Measurements from ENCODE around the gene NIPBL.
"Not testable (repeated sequence)": the region's sequence is repeated elsewhere in the genome, so short reads cannot be mapped to it uniquely, and the experiment has no call there.

NIPBL gene

DNA sequence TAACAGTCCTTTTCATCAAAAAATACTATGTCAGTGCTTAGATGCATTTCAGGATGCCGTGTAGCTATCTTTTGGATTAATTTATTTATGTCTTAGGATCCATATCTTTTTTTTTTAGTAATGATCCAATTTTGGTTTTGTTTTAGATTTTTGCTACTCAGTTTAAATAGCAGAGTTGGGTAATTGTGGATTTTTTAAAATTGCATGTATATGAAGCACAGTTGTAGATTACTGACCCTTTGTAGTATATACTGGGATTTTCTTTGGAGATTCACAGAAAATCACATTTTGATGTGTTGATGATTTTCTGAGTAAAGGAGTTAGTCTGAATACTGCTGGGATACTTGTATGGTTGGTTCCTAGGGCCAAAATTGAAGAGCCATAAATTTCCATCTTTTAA lies 111.8 kb downstream of the NIPBL start:
- Mint-ChIP-seq H3K36me3 (peaks cover 17% of the 10 kb centered on the region), H3K9me3 (no peaks in the 10 kb centered on the region), H3K27ac (no peak overlapping the region), H3K4me1 (peaks cover 7% of the 10 kb centered on the region), H3K4me3 (no peak overlapping the region), H3K27me3 (no peaks in the 10 kb centered on the region)
- no peak for ATAC-seq

DNA sequence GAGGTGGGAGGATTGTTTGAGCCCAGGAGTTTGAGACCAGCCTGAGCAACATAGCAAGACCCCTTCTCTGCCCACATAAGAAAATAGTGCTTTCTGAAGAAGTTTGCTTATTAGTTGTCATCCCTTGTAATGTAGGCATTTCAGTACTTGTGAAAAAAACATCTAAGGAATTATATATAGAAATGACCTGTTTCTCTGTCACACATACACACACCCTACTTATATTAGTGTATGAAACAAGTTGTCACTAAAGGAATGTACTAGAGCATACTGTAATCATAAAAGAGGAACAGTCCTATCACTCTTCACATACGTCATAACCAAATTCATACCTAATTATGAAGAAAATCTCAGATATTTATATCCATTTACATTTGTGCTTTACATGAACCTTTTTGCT lies 122.0 kb downstream of the NIPBL start:
- ATAC-seq: no peak
- Mint-ChIP-seq H3K4me3 (no peak overlapping the region), H3K27me3 (no peaks in the 10 kb centered on the region), H3K27ac (no peak overlapping the region), H3K4me1 (no peaks in the 10 kb centered on the region), H3K9me3 (no peaks in the 10 kb centered on the region), H3K36me3 (peaks cover 43% of the 10 kb centered on the region)

DNA sequence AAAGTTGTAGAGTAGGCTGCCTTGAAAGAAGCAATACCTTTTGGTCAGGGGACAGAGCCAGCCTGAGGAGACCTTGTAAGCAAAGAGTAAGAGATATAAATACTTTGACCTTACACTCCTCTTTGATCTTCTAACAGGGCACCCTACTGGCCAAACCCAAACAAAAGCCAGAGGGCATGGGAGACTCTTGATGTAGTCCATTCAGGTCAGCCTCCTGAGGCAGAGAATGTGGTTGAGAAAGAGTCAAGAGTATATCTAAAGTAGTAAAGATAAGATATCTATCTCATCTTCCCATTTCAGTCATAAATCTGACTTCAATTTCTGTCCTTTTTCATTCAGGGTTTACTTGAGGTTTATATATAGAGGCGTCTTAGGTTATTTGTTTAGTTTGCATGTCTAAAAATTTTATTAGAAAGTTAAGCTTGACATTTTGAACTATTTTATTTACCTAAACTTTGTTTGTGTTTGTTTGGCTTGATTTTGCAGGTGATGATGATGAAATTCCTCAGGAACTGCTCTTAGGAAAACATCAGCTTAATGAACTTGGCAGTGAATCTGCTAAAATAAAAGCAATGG lies 125.7 kb downstream of the NIPBL start:
- ATAC-seq: no peak
- no peaks in the 10 kb centered on the region for H3K4me1 Mint-ChIP-seq
- H3K36me3 Mint-ChIP-seq: peaks cover 32% of the 10 kb centered on the region
- no peaks in the 10 kb centered on the region for H3K27me3 Mint-ChIP-seq
- H3K27ac Mint-ChIP-seq: no peak overlapping the region
- no peaks in the 10 kb centered on the region for H3K9me3 Mint-ChIP-seq
- no peak overlapping the region for H3K4me3 Mint-ChIP-seq

DNA sequence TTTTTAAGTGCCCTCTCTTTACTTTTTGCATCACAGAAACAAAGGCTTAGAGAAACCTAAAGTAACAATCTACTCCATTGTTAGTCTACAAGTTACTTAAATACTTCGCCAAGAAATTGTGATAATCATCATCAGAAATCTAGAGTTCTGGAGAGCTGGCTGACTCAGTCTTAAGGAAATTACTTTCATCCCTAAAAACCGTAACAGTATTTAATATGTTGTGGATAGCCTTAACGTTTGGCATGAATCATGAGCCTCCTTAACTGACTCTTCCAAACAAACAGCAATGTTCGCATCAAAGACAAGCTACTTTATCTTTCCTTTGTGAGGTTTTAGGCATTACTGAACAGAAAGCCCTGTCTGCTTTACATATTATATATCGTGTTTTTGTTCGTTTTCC lies 128.7 kb downstream of the NIPBL start:
- no peaks in the 10 kb centered on the region for H3K4me1 Mint-ChIP-seq
- no peak overlapping the region for H3K27ac Mint-ChIP-seq
- no peak overlapping the region for H3K4me3 Mint-ChIP-seq
- no peaks in the 10 kb centered on the region for H3K27me3 Mint-ChIP-seq
- H3K36me3 Mint-ChIP-seq: peaks cover 20% of the 10 kb centered on the region
- no peaks in the 10 kb centered on the region for H3K9me3 Mint-ChIP-seq
- ATAC-seq: no peak

DNA sequence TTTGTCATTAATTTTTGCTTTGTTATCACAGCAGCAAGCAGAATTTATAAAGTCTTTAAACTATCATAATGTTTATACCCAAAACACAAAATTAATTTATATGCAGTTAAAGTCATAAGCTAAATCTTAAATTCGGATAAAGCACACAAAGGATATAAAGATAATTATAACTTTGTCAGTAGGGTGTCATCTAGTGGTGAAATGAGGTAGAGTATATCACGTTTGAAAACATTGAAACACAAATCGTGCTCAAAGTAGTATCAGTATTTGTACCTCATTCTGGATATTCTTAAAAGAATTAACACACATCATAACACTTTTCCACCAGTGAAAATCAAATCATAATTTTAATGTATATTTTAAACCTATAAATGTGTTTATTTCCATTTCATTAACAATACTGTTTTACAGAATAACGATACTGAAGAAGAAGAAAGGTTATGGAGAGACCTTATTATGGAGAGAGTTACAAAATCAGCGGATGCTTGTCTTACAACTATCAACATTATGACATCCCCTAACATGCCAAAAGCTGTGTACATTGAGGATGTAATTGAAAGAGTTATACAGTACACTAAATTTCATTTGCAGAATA lies 129.5 kb downstream of the NIPBL start:
- Mint-ChIP-seq H3K9me3 (no peaks in the 10 kb centered on the region), H3K4me3 (no peak overlapping the region)
- no peak for ATAC-seq

DNA sequence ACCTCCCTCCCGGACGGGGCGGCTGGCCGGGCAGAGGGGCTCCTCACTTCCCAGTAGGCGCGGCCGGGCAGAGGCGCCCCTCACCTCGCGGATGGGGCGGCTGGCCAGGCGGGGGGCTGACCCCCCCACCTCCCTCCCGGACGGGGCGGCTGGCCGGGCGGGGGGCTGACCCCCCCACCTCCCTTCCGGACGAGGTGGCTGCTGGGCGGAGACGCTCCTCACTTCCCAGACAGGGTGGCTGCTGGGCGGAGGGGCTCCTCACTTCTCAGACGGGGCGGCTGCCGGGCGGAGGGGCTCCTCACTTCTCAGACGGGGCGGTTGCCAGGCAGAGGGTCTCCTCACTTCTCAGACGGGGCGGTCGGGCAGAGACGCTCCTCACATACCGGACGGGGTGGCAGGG lies 136.6 kb downstream of the NIPBL start:
- not testable (repeated sequence) for H3K27me3 Mint-ChIP-seq, H3K4me3 Mint-ChIP-seq, H3K27ac Mint-ChIP-seq, ATAC-seq, H3K4me1 Mint-ChIP-seq, H3K9me3 Mint-ChIP-seq
- H3K36me3 Mint-ChIP-seq: peaks cover 39% of the 10 kb centered on the region

More for the DNA sequence above, 129.5 kb downstream of the NIPBL start:
- peaks cover 20% of the 10 kb centered on the region for H3K36me3 Mint-ChIP-seq
- H3K27ac Mint-ChIP-seq: no peak overlapping the region
- H3K27me3 Mint-ChIP-seq: no peaks in the 10 kb centered on the region
- no peaks in the 10 kb centered on the region for H3K4me1 Mint-ChIP-seq

DNA sequence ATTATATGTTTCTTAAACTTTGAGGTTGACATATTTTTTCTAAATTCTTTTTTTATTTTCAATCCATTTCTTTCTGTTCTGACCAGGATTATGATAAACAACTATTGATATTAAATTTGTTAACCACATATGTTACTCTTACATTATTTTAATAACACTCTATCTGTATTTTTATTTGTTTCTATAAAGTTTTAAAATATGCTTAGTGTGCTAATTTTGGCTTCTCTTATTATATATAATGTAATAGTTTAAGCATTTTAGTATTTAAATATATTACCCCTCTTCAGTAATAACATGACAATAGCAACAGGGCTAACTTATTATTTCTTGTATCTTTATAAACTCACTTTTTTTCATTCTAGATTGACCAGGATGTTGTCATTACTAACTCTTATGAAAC lies 137.8 kb downstream of the NIPBL start:
- no peak overlapping the region for H3K27ac Mint-ChIP-seq
- H3K9me3 Mint-ChIP-seq: no peaks in the 10 kb centered on the region
- H3K4me3 Mint-ChIP-seq: no peak overlapping the region
- ATAC-seq: no peak
- H3K4me1 Mint-ChIP-seq: no peaks in the 10 kb centered on the region
- H3K36me3 Mint-ChIP-seq: peaks cover 42% of the 10 kb centered on the region
- H3K27me3 Mint-ChIP-seq: no peaks in the 10 kb centered on the region

DNA sequence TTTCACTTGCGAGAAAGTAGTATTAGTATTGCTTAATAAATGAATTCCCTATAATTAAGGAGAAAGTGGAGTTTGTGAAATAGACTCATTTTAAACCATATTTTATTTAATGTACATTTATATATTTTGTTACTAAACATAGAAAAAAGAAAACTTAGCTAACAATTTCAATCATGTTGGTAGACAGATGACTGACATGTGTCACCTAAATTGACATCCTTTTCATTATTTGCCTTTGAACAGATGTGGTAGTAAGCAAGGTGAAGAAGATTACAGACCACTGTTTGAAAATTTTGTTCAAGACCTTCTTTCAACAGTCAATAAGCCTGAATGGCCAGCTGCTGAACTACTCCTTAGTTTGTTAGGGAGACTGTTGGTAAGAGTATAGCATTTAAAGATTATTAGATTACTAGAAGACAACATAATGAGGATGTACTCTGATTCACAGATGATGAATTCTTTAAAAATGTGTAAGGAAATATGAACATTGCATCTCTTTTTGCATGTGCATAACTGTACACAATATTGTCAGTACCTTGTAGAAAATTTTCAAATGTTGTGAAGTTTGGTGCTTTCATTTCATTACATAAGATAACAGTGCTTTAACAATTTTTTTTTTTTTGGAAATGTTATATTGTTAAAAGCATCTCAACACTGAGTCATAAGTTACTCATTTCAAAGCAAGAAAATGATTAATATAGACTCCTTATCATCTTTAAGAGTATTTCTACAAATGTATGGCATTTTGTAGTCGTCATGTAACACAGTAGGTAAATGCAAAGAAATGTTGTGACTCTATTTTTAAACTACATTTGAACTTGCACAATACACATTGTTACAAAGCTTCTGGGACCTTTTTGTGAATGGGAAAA lies 139.5 kb downstream of the NIPBL start:
- H3K27ac Mint-ChIP-seq: no peak overlapping the region
- H3K36me3 Mint-ChIP-seq: peaks cover 42% of the 10 kb centered on the region
- no peaks in the 10 kb centered on the region for H3K4me1 Mint-ChIP-seq
- no peaks in the 10 kb centered on the region for H3K27me3 Mint-ChIP-seq
- ATAC-seq: no peak
- H3K9me3 Mint-ChIP-seq: no peaks in the 10 kb centered on the region
- H3K4me3 Mint-ChIP-seq: no peak overlapping the region

DNA sequence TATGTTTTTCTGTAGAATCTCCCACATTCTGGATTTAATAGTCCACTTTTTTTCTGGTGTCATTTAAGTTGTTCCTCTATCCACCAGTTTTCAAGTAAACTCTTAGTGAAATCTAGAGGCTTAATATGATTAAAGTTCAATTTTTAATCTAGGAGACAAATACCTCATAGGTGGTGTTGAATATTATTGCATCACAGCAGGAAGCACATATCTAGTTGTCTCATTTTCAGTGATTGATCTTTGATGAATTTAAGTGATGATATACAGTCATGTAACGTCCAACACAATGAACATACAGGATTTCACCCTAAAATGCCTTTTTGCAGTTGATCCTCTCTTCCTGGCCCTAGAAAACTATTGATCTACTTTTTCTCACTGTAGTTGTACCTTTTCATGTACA lies 152.3 kb downstream of the NIPBL start:
- H3K4me3 Mint-ChIP-seq: no peak overlapping the region
- ATAC-seq: no peak
- no peaks in the 10 kb centered on the region for H3K27me3 Mint-ChIP-seq
- peaks cover 49% of the 10 kb centered on the region for H3K36me3 Mint-ChIP-seq
- no peaks in the 10 kb centered on the region for H3K4me1 Mint-ChIP-seq
- H3K9me3 Mint-ChIP-seq: no peaks in the 10 kb centered on the region
- H3K27ac Mint-ChIP-seq: no peak overlapping the region

DNA sequence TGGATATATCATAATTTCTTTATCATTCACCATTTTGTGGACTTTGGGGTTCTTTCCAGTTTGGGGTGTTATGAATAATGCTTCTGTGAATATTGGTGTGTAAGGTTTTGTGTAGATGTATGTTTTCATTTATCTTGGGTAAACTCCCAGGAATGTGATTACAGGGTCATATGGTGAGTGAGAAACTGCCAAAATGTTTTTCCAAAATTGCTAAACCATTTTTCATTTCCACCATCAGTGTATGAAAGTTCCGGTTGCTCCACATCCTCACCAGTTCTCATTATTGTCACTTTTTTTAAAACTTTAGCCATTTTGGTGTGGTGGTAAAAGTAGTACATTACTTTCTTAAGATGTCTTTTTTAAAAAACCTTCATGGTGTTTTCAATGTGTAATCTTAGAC lies 152.9 kb downstream of the NIPBL start:
- ATAC-seq: no peak
- H3K4me3 Mint-ChIP-seq: no peak overlapping the region
- H3K9me3 Mint-ChIP-seq: no peaks in the 10 kb centered on the region
- H3K4me1 Mint-ChIP-seq: no peaks in the 10 kb centered on the region
- H3K27me3 Mint-ChIP-seq: no peaks in the 10 kb centered on the region
- no peak overlapping the region for H3K27ac Mint-ChIP-seq
- peaks cover 53% of the 10 kb centered on the region for H3K36me3 Mint-ChIP-seq

DNA sequence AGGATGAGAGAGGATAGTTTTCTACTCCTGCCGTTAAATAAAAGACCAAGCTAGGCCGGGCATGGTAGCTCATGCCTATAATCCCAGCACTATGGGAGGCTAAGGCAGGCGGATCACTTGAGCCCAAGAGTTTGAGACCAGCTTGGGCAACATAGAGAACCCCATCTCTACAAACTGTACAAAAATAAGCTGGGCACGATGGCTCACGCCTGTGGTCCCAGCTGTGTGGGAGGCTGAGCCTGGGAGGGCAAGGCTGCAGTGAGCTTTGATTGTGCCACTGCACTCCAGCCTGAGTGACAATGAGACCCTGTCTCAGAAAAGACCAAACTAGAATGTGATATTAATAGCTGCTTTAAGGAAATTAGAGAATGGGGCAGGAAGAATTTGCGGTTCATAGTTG lies 158.4 kb downstream of the NIPBL start:
- ATAC-seq: no peak
- Mint-ChIP-seq H3K27me3 (no peaks in the 10 kb centered on the region), H3K36me3 (peaks cover 41% of the 10 kb centered on the region), H3K9me3 (no peaks in the 10 kb centered on the region), H3K4me3 (no peak overlapping the region), H3K4me1 (no peaks in the 10 kb centered on the region), H3K27ac (no peak overlapping the region)

DNA sequence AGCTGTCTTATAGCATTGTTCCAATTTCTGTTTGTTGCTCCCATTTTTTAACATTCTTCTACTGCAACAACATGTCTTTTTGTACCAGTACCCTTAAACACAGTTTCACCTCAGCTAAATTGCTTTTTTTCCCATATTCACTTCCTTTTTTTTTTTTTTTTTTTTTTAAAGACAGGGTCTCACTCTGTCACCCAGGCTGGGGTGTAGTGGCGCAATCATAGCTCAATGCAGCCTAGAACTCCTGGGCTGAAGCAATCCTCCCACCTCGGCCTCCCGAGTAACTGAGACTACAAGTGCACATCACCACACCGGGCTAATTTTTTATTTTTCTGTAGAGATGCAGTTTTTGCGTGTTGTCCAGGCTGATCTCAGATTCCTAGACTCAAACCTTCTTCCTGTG lies 161.3 kb downstream of the NIPBL start:
- no peak overlapping the region for H3K27ac Mint-ChIP-seq
- no peaks in the 10 kb centered on the region for H3K4me1 Mint-ChIP-seq
- no peak overlapping the region for H3K4me3 Mint-ChIP-seq
- H3K27me3 Mint-ChIP-seq: no peaks in the 10 kb centered on the region
- peaks cover 22% of the 10 kb centered on the region for H3K36me3 Mint-ChIP-seq
- no peaks in the 10 kb centered on the region for H3K9me3 Mint-ChIP-seq
- no peak for ATAC-seq

DNA sequence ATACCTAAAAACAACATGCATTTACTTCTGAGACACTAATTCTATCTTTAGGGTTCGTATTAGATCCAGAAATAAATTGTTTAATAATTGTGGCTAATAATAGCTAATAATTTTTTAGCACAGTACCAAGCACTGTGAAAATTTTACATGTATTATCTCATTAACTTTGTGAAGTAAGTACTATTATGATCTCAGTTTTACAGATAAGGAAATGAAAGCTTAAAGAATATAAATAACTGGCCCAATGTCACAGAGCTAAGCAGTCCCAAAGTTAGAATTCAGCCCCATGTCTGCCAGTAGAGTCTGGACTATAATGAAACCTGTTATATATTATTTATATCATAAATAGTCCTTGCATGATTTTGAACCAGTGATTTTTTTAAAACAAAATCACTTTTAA lies 163.3 kb downstream of the NIPBL start:
- ATAC-seq: no peak
- H3K4me1 Mint-ChIP-seq: no peaks in the 10 kb centered on the region
- no peak overlapping the region for H3K27ac Mint-ChIP-seq
- no peaks in the 10 kb centered on the region for H3K27me3 Mint-ChIP-seq
- peaks cover 9% of the 10 kb centered on the region for H3K36me3 Mint-ChIP-seq
- H3K9me3 Mint-ChIP-seq: no peaks in the 10 kb centered on the region
- no peak overlapping the region for H3K4me3 Mint-ChIP-seq

DNA sequence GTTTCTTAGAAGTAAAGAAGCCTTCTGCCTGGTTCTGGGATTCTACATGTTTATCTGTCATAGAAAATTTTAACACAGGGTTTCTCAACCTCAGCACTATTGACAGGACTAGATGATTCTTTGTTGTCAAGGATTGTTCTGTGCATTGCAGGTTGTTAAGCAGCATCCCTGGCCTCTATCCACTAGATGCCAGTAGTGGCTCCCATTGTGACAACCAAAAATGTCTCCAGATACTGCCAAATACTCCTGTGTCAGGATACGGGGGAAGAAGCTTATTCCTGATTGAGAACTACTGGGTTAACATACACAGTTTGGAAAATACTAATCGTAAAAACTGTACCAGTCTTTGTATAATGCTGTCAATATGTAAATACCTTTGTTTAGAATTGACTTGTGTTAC lies 167.1 kb downstream of the NIPBL start:
- Mint-ChIP-seq H3K4me1 (no peaks in the 10 kb centered on the region), H3K27ac (no peak overlapping the region), H3K36me3 (peaks cover 6% of the 10 kb centered on the region), H3K4me3 (no peak overlapping the region), H3K27me3 (no peaks in the 10 kb centered on the region), H3K9me3 (no peaks in the 10 kb centered on the region)
- ATAC-seq: no peak

DNA sequence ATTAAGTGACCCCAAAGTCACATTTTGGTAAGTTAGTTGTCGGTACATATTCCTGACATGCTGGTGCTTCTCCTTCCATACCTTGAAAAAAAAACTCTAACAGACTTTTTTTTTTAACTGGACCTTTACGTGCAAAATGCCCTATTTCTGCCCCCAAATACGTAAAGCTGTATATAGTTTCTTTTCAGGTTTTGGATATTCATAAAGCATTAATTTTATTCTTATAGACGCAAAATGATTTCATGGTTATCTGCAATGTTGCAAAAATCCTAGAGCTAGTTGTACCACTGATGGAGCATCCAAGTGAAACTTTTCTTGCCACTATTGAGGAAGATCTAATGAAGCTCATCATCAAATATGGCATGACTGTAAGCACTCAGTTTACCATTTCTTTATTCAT lies 167.6 kb downstream of the NIPBL start:
- H3K27me3 Mint-ChIP-seq: no peaks in the 10 kb centered on the region
- peaks cover 11% of the 10 kb centered on the region for H3K36me3 Mint-ChIP-seq
- ATAC-seq: no peak
- H3K9me3 Mint-ChIP-seq: no peaks in the 10 kb centered on the region
- H3K4me3 Mint-ChIP-seq: no peak overlapping the region
- no peaks in the 10 kb centered on the region for H3K4me1 Mint-ChIP-seq
- H3K27ac Mint-ChIP-seq: no peak overlapping the region

DNA sequence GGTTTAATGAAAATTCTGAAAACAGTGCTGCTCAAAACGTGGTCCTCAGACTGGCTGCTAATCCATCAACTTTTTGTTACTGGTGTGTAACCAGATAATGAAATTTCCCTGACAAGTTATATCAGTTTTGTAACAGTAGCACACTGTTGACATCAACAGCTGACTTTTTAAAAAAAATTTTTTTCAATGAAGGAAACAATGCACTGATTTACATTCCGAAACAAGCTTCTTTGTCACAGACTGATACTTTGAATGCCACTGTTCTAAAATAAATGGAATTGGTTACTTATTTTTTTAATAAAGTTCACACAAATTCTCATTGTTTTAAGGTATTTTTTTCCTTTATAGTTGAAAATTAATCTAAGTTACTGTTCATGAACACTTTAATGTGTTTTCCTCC lies 169.1 kb downstream of the NIPBL start:
- Mint-ChIP-seq H3K36me3 (peaks cover 16% of the 10 kb centered on the region), H3K27me3 (no peaks in the 10 kb centered on the region), H3K4me3 (no peak overlapping the region), H3K4me1 (no peaks in the 10 kb centered on the region), H3K9me3 (no peaks in the 10 kb centered on the region), H3K27ac (no peak overlapping the region)
- ATAC-seq: no peak
